ENCODE results near the gene ERBB4.

DNA sequence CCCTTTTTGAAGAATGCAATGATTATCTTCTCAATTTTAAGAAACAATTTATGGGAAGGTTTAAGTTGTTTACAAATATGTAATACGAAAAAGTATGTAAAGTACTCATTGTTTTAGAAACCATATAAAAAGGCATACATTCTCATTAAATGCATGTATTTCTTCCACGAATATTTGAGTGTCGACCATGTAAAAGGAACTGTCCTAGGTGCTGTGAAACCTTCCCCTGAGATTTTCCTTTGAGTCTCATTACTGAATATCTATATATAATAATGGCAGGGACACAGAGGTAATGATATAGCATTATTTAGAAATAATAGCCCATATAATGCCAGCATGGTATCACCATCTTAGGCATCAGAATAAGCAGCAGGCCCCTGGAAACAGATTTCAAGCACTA lies 239.3 kb downstream of the ERBB4 start:
- TF ChIP-seq CTCF (IDR thresholded peaks at IDR 0.05 in 4 of 5, conservative IDR thresholded peaks at IDR 0.05 in 1 of 5): no peak
- TF ChIP-seq POLR2A (IDR thresholded peaks at IDR 0.05): no peak

All from gastrocnemius medialis (tissue), 4 donors.